Islet precursor cell (in vitro differentiated cells): ENCODE results near the gene UNC79.

Experiments
- DNase-seq: peaks from one replicate; pipeline ENCODE4 v3.0.0-alpha.2; 2018

UNC79 gene

DNA sequence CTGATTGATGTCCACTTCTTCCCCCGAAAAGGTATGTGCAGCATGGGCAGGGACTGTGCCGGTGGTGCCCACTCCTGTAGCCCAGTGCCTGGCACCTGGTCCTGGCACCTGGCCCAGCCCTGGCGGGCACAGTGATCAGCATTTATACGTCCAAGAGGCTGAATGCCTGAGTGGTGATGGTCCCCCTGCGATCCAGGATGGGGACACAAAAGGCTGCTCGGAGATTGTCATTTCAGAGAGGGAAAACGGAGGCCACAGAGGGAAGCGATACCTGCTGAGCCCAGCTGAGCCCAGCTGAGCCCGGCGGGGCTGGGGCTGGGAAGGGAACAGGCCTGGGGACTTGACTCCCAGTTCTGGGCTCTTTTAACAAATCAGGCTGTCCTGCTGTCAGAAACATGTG is 301.8 kb downstream of the UNC79 start:
- DNase-seq, result no peak

DNA sequence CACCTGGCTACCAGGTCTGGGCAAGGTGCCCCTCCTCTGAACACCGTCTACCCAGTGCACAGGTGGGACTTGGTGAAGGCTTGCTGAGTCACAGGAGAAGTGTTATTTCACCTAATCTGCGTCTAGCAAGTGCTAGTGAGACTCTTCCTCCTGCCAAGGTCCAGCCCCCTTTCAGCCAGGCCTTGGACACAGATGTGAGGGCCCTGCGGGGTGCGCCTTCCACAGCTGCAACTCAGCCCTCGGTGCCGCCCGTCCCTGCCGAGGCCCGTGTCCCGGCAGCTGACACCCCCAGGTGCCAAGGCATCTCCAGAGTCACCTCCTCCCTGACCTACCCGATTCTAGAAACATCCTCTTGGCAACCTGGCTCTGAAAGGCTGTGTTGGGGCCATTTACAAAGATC is 302.5 kb downstream of the UNC79 start:
- DNase-seq, result no peak

- DNase-seq, result no peak
Measured at GRCh38 chr14:93733631-93734030, 302.9 kb downstream of the UNC79 start.

GRCh38 chr14:93734086-93734822 is 303.5 kb downstream of the UNC79 start:
- DNase-seq, result no peak

DNA sequence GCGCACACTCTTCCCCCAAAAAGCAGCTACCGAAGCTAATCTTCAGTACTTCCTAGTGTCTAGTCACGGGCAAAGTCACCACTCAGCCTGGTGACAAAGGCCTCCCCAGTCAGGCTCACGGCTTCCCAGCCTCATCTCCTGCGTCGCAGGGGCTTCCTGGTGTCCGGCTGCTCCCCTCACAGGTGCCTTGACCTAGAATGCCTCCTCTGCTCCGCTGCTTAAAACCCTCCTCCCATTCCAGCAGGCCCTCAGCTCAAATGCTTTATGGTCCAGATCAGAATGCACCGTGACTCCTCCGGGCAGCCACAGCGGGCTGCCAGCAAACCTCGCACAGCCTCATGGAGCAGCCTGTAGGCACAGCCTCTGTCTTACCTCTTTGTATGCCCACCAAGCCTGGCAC is 304.5 kb downstream of the UNC79 start:
- DNase-seq, result no peak

- no peak for DNase-seq
Measured at GRCh38 chr14:93736378-93737014, 305.8 kb downstream of the UNC79 start.

- no peak for DNase-seq
Measured at GRCh38 chr14:93737634-93738033, 306.9 kb downstream of the UNC79 start.

- DNase-seq, result no peak
Measured at GRCh38 chr14:93741556-93742230, 311.0 kb downstream of the UNC79 start.

DNA sequence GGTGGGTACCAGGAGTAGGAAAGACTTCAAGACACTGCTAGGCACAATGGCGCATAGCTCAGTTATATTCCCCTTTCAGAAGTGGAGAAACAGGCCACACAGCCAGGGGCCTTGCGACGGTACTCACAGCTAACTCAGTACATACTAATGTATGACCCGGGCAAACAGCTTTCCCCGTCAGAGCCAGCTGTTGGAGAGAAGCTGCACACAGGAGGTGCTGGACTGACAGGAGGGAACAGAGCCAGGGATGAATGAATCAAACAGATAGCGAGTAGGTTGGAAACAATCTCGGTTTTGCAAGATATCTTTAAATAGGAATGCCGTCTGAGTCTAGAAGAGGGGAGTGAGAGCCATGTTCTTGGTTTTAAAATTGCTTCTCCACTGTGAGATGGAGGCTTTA is 312.0 kb downstream of the UNC79 start:
- no peak for DNase-seq

DNA sequence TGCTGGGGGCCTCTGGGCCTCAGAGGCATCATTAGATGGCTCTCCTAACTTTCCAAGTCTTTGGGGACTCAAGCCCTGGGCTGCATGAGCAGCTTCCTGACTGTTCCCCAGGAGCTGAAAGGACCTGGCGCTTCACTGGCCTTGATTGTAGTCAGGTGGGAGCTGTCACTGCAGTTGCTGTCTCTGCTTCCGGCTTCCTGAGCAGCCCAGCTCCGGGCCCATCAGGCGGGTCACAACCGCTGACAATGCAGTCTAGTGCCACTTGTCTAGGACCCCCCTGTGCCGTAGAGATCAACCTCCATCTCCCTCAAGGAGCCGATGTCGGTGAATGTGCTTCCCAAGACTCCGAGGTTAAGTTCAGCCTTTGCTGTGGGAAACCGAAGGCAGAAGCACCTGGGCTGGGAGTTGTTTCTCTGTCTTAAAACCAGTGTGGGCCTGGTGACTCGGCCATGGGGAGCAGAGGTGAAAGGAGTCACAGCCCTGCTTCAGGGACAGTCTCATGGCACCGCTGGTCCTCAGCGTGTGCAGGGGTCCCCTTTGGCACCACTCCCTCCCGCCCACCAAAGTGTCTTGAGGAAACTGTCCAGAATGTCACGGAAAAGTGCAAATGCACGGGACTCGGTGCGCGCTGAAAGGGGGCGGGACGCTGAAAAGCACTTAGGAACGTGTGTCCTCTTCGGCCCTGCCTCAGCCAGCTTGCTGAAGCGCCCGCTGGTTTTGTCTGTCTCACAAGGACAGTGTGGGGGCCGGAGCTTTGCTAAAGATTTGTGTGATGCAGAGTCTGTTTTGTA is 312.7 kb downstream of the UNC79 start:
- DNase-seq, result no peak

GRCh38 chr14:93744176-93744575 is 313.4 kb downstream of the UNC79 start:
- DNase-seq, result no peak

DNA sequence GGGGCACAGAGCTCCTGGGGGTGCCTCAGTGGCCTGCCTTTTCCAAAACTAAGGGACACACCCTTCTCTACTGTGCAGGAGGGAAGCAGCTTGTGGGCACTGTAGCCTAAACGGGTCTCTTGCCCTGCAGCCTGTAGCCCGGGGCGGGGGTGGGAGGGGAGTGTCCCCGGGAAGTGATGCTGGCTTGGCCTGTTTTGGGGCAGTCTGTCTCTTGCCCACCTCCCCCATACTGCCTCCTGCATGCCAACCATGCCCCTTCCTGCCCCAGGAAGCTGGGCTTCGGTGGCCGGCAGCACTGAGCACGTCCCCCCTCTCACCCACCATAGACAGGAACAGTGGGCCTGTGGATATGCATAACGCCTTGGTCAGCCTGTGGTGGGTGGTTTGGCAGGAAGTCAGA is 314.1 kb downstream of the UNC79 start:
- no peak for DNase-seq

GRCh38 chr14:93745603-93746273 is 315.0 kb downstream of the UNC79 start:
- no peak for DNase-seq

GRCh38 chr14:93747102-93747501 is 316.4 kb downstream of the UNC79 start:
- no peak for DNase-seq

DNA sequence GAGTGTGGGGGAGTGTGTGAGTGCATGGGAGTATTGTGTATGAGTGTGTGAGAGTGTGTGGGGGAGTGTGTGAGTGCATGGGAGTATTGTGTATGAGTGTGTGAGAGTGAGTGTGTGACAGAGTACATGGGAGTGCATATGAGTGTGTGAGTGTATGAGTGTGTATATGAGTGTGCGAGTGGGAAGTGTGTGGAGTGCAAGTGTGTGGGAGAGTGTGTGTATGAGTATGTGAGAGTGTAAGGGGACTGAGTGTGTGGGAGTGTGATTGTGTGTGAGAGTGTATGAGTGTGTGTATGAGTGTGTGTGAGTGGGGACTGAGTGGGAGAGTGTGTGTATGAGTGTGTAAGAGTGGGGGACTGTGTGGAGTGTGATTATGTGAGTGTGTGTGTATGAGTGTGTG is 316.8 kb downstream of the UNC79 start:
- DNase-seq, result no peak

DNA sequence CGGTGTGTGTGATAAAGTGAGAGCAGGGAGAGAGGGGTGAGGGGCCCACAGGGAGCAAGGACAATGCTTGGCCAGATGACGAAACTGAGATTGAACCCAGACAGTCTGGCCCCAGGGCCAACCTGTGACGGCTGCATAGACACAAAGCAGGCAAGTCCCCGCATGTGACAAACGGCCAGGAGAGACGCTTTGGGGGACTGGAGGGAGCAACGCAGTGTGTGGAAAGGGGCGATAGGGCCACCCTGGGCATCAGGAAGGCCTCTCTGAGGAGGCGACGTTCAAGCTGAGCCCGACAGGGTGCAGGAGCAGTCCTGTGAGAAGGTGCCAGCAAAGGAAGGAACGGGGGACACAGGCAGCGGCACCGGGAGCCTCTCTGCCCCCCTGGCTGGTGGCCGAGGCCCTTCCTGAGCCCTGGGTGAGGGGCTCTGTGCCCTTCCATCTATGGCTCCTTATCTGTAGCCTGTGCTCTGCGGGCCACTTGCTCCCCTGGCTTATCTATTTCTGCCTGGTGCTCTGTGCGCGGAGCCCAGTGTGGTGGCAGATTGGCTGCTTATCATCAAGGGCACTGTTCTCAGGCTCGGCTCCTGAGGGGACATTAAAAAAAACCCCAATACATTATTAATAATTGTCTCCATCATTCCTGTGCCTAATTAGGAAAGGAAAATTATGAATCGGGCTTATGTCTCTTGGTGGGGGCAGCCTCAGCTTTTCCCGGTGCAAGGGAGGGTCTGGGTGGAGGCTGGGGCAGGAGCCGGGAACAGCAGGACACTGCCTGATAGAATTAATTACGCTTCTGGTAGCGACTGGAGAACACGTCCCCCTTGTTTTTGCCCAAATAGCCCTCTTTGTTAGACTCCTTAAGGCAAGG is 317.7 kb downstream of the UNC79 start:
- no peak for DNase-seq

DNA sequence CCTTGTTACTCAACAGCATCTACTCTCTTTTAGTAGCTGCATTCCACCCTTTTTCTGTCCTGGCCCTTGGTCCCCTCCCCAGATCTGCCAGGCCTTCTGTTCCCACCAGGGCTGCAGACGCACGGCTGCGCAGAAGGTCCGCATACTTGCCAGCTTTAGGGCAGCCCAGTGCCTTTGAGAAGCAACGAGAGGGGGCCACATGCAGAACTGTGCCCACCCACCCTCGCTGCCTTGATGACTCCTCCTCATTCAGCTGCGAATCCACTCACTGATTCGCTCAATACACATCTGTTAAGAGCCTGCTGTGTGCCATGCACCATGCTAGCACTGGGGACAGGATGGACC is 318.3 kb downstream of the UNC79 start:
- no peak for DNase-seq

GRCh38 chr14:93751946-93752655 is 321.4 kb downstream of the UNC79 start:
- no peak for DNase-seq

DNA sequence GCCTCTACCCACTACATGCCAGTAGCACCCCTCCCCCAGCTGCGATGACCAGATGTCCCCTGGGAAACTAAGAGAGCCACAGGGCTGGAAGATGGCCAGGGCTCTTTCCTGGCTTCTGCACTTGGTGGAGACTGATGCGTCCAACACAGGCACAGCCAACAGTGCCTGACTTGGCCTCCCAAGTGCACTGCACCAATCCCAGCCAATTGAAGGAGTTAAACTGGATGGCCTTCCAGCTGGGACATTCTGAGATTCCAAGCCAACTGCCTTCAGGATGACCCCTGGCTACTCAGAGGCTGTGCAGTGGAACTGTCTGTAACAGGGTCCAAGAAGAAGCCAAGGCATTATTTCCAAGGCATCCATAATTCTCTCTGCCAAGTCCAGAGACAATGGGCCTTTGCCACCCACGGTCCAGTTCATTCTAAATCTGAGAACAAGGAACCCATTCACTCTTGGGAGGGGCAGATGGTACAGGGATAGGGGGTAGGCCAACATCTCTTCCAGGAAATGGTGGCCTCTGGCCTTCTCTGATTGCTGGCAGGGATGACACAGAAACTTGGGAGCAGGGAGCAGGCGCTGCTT is 322.3 kb downstream of the UNC79 start:
- no peak for DNase-seq

GRCh38 chr14:93753647-93754046 is 322.9 kb downstream of the UNC79 start:
- no peak for DNase-seq

GRCh38 chr14:93757206-93757605 is 326.5 kb downstream of the UNC79 start:
- DNase-seq, result no peak
